Epithelial cell of proximal tubule (primary cell): ENCODE results near the gene MARS2. TPM values are rescaled to one million over a fixed set of nuclear protein-coding genes. Genes with fewer than 3 reads are reported as not detected.
A peak's percentile ranks its signal among the peaks of the same experiment; 100 is the strongest.

ENCODE experiments used
- DNase-seq: peaks from one replicate; pipeline ENCODE4 v3.0.0-alpha.2; 2011; ENCODE audit warnings: low read depth
- H3K4me3 ChIP-seq: 2 replicates; pipeline ENCODE4 v1.5.1; 2011; ENCODE audit warnings: low read depth, mild to moderate bottlenecking, low read length
- CTCF ChIP-seq: conservative IDR thresholded peaks from 2 replicates; pipeline ENCODE4 v1.5.1; 2012; ENCODE audit warnings: low read depth, mild to moderate bottlenecking, low read length
- total RNA-seq: library from RNA; depleted of rRNA; stranded (reverse); fragments of >200 nt; gene quantifications from 2 replicates; pipeline ENCODE4 v1.2.3, GENCODE V29; 2015

Gene MARS2
- total RNA-seq: 5.8 and 13.4 TPM in 2 replicates

- H3K4me3 ChIP-seq: peak within 1 kb of the TSS; percentile 94
- no peak for TF ChIP-seq CTCF
- DNase-seq: no peak
Observed at GRCh38 chr2:197705121-197705911, at the start of gene MARS2. Gene MARS2 (plus strand): TSS chr2:197705369. CDS start chr2:197705406, 37 bp downstream.

- H3K4me3 ChIP-seq: no peak overlapping the region
- TF ChIP-seq CTCF: no peak
- no peak for DNase-seq
Observed at GRCh38 chr2:197657562-197657961, 47.6 kb upstream of the MARS2 start.

GRCh38 chr2:197661626-197662025, 43.5 kb upstream of the MARS2 start:
- no peak overlapping the region for H3K4me3 ChIP-seq
- no peak for TF ChIP-seq CTCF
- DNase-seq: no peak

GRCh38 chr2:197666277-197666676, 38.9 kb upstream of the MARS2 start:
- DNase-seq: no peak
- no peak overlapping the region for H3K4me3 ChIP-seq
- no peak for TF ChIP-seq CTCF

GRCh38 chr2:197668296-197668695, 36.9 kb upstream of the MARS2 start:
- DNase-seq: no peak
- H3K4me3 ChIP-seq: no peak overlapping the region
- TF ChIP-seq CTCF: no peak

- no peak for DNase-seq
- TF ChIP-seq CTCF: no peak
- no peak overlapping the region for H3K4me3 ChIP-seq
Observed at GRCh38 chr2:197669077-197669476, 36.1 kb upstream of the MARS2 start.

GRCh38 chr2:197672371-197672893, 32.7 kb upstream of the MARS2 start:
- no peak for TF ChIP-seq CTCF
- no peak overlapping the region for H3K4me3 ChIP-seq
- peak; percentile 25 for DNase-seq
